GM21737 (cell line): ENCODE measurements around the gene MYO10.

Experiments used
- ATAC-seq: cut with Tn5 transposase; IDR thresholded peaks from one replicate; pipeline ENCODE4 v1.9.1; 2021; ENCODE audit warnings: mild to moderate bottlenecking, moderate library complexity; ENCODE audit not compliant: unreplicated experiment

MYO10 gene

DNA sequence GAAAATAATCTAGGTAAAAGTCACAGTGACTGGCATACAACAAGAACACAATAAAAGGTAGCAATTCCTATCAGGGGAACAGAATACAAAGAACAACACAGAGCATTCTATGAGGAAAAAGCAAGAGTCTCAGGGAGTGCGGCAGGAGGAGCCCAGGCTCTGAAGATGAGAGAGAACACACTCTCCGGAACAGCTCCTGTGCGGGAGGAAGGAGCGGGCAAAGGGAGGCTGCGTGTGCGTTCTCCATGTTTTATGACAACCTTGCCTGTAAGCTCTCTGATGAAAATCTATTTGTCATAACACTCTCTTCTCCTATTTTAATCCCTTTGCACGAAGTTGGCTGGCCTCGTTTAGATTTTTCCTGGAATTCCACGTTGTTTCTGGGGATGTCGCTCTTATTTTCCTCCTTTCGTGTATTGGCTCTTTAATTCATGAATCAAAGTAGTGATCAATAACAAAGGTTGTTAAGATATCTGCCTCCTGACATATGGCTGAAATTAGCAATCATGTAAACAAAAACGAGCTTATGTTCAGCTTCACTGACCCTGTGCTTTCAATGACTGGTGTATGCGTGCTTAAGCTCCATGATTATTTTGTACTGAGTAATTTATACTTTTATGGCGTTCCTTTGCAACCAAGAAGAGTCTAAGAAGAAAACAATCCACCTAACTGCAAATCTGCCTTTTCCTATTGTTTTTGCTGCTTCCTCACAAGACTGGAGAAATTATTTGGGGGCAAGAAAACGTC lies 109.5 kb downstream of the MYO10 start:
- ATAC-seq, result no peak

DNA sequence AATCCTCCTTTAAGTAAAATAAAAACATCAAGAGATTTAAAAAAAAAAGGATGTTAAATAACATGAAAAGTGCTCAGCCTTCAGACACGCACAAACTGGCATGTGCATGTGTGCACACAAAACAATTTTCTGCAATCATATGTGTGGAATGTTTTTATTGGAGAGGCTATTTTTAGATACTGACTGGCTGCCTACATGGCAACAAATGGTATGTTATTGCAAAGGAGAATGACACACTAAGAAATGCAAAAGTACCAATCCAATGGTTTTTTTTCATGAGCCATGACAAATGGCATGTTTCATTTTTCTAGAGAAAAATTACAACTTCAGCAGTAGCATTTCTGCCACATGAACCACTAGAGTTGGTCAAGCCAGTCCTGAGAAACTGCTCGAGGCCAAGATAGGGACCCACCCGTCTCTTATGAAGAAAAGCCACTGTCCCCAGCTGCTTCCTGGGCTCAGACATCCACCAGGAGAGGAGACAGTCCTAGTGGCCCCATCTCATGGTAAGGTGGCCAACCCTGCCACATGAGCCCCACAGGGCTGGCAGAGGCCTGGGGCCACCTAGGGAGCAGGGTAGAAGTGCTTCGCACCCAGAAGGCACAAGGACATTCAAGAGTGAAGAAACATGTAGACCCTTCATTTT lies 116.4 kb downstream of the MYO10 start:
- ATAC-seq, result no peak

DNA sequence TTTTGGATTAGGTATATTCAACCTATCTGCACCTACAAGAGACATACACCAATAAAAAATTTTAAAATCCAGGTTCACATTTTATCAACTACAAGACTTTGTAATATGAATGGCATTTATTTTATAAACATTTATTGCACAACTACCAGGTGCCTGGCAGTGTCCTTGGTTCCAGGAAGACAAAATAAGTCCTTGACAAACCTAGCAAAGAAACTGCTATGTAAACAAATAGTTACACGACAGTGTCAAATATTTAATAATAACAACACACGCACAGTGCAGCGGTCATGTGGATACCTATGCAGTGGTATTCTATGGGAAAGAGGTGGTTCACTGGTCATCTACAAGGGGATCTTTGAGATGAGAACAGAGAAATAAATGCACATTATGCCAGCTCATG lies 120.7 kb downstream of the MYO10 start:
- no peak for ATAC-seq

DNA sequence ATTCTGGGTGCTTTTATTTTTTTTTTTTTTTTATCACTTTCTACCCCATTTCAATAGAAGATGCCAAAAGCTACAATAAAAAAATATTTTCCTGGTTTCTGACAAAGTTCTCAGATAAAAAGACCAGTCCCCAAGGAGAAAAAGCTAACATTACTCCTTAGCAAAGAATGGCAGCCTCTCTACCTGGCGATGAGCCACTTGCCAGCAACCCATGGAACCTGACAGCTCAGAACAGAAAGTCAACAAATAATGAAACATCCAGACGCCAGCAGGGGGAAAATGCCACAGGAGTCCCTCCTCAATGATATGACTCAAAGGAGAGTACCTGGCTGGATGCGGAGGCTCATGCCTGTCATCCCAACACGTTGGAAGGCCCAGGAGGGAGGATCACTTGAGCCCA lies 123.2 kb downstream of the MYO10 start:
- ATAC-seq, result no peak

DNA sequence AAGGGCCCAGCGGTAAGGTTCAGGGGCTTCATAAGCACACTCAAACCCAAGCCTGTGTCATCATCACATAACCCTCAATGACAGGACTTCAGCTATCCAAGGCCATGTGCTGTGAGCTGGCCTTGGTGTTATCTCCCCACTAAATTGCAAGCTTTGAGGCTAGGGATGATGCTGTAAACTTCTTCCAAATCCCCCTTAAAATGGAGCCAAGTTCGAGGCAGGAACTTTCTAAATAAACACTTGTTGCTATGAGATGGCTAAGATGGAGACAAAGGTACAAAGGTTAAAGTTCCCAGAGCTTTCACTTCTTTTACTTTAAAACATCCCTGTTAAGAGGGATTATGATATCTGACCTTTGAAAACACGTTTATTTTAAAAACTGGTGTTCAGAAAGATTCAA lies 123.6 kb downstream of the MYO10 start:
- no peak for ATAC-seq

DNA sequence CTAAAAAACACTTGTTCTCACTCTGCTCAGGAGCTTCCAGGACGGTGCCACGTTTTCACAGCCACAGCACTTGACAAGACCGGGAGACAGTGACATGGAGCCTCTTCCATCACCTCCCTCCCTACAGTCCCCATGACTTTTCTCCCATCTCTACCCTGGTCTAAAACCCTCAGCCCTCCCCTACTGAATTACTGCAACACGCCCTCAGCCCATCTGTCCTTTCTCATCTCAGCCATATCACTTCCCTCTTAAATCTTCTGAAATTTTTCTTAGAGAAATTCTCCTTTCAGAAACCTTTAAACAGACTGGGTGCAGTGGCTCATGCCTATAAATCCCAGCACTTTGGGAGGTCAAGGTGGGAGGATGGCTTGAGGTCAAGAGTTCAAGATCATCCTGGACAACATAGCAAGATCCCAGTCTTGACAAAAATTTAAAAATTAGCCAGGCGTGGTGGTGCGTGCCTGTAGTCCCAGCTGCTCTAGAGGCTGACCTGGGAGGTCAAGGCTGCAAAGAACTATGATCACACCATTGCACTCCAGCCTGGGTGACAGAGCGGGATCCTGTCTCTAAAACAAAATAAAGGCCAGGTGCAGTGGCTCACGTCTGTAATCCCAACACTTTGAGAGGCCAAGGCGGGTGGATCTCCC lies 125.8 kb downstream of the MYO10 start:
- no peak for ATAC-seq

DNA sequence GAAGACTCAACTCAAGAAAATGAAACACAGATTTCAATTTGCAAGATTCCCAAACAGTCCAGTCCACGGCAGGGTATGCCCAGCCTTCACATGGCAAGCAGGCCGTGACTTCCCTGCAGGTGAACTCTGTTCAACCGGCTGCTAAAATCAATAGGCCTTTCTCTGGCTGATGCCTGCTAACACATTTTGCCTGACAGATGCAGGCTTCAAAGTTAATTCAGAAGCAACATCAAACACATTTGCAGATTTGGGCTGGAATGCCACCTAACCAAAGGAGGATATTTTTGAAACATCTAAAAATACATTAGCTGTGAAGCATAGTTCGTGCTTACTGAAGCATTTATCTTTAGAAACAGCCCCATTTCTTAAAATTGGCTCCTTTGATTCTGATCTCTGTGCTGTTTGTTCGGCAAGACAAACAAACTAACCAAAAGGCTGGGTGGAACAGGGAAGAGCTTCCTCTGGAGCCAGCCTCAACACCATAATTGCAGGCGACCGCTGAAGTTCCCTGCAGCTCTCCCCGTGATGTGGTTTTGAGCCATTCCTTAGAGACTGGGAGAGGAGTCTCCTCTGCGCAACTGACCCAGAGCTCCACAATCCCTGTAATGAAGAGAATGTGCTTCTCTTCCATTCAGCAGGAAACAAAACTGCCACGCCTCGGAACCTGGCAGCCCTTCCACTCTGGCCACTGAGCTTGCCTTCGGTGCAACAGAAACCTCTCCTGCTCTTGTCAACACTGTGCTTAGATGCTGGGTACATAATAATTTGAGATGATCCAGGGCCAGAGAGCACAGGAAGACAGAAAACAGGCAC lies 126.5 kb downstream of the MYO10 start:
- ATAC-seq, result no peak

DNA sequence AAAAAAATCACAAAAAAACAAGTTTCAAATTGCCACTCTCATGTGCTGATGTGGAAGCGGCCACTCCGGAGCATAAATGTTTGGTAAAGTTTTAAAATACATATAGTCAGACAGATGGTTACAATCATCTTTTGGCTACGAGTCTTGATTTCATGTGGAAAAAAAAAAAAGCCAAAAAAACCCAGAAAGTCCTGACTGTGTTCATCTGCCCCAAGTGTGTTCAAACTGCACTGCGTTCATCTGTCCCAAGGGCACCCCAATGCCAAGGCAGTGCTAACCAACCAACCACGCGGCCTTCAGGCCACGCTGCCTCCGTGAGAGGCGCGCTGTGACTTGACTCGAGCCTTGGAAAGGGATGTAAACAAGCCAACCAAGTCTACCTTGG lies 127.1 kb downstream of the MYO10 start:
- ATAC-seq, result no peak

DNA sequence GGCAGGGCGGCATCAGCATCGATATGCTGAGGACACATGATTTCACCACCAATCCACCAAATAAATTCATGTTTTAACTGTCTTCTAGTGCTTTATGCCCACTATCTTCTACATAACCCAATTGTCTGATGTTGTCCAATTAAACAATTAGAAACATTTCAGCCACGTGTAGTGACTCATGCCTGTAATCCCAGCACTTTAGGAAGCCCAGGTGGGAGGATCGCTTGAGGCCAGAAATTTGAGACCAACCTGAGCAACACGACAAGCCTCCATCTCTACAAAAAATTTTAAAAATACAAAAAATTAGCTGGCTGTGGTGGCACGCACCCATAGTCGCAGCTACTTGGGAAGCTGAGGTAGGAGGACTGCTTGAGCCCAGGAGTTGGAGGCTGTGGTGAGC lies 128.1 kb downstream of the MYO10 start:
- ATAC-seq, result no peak

DNA sequence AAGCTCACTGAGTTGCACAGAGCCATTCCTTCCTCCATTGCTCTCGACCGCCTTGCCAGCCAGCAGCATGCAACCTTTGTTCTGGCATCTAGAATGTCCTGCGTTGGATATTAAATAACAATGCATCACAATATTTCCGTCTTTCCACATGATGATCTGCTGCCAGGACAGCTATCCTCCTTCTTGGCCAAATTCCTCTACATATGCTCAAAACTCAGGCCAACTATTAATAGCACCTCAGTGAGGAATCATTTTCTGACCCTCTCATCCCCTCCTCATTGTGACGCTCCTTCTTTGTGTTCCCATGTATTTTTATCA lies 128.6 kb downstream of the MYO10 start:
- ATAC-seq, result no peak

DNA sequence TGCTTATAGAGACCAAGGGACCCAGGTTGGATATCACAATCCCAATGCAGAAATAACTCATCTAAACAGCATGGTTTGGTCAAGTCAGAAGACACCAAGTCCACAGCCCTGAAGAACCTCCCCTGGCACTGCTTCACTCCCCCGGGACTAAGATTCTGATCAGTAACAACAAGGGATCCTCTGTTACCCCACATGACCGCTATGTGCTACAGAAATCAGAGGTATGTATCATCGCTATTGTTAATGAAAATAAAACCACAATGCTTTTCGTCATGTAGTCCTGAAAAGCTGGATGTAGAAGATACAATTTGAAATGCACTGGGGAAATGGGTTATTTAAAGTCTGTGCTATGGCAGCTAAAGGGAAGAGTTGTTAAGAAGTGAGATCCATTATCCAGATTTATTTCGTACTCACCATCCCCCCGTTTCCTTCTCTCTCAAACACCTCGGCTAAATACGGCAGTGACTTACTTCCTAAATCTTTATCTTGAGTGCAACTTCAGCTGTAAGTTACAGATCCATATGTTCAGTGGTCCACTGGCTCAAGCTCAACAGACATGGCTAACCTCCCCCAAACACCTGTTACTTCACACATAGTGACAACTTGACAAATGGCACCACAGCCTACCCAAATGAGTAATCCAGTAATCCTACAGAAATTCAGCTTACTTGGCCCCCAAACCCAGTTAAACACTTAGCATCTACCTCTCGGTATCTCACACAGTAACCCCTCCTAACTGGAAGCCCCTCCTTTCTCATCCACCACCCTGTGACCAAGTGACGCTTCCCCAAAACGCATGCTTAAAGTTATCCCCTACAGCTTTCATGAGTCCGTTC lies 129.2 kb downstream of the MYO10 start:
- no peak for ATAC-seq

DNA sequence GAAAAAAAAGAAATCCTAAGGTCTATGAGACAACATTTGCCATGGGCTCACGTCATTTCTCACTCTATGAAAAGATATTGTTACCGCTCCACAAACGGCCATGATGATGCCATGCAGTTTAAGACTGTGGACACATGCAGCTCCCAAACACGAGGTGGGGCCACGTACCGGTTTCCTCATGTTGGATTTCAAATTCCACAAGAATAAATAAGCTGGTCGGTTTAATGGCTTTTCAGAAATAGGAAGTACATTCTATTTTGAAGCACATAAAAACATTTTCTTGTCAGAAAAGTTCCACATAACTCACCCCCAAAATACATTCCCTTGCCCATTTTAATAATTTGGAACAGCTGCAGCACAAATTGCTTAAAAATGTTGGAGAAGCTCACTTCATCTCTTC lies 130.6 kb downstream of the MYO10 start:
- no peak for ATAC-seq

DNA sequence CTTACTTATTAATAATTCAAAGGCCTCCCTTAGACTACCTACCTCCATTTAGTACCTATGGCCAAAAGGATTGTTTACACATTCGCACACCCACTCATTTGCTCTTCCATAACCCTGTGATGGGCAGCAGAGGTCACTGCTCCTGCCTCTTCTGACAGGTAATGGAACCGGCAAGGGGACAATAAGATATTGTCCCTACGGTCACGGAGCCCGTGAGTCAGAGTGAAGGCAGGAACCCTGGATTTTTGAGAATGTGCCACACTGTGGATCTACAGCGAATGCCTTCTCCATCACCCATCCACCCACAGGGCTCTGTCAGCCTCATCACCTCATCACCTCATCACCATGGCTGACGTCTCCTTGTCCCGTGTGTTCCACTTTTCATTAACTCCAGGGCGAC lies 132.3 kb downstream of the MYO10 start:
- no peak for ATAC-seq

DNA sequence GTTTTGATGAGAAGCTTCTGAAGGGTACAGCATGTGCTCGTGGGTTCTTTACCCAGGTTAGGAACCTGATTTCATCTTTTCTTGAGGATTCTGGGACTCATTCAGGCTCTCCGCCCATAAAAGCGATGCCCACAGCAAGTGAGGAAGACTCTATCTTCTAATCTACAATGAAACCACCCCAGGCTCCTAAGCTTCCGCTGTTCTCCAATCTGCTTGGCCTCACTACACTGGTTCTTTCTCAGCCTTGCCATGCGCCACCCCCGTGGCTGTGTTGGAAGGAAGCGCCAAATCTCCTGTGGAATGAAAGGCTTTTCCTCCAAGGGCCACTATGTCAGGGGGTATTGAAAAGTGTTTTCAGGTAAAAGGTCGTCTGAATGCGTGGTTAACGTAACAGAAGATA lies 135.6 kb downstream of the MYO10 start:
- ATAC-seq, result no peak

DNA sequence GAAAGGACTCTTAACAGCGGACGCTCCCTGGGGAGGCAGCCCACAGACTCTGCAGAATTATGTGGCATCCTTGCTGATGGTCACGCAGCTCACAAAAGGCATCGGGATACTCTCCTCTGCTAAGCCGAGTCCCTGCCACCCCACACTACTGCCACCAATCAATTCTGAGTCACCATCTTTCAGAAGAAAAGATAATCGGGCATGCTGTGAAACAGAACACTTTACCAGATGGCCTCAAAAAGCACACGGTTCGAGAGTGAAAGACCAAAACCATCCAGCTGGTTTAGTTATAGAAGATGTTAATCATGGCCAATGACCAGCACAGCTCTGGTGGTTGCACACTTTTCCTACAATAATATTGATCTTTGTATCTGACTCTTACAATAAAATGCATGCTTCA lies 136.3 kb downstream of the MYO10 start:
- ATAC-seq, result no peak

DNA sequence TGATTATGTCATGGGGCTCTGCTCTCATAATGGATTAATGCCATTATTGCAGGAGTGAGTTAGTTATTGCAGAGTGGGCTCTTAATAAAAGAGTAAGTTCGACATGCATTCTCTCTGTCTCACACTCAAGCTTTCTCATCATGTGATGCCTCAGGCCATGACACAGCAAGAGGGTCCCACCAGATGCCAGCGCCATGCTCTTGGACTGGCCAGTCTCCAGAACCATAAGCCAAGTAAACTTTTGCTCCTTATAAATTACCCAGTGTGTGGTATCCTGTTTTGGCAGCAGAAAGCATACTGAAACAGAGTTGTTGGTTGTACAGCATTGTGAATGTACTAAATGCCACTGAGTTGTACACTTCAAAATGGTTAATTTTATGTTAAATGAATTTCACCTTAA lies 138.1 kb downstream of the MYO10 start:
- no peak for ATAC-seq

DNA sequence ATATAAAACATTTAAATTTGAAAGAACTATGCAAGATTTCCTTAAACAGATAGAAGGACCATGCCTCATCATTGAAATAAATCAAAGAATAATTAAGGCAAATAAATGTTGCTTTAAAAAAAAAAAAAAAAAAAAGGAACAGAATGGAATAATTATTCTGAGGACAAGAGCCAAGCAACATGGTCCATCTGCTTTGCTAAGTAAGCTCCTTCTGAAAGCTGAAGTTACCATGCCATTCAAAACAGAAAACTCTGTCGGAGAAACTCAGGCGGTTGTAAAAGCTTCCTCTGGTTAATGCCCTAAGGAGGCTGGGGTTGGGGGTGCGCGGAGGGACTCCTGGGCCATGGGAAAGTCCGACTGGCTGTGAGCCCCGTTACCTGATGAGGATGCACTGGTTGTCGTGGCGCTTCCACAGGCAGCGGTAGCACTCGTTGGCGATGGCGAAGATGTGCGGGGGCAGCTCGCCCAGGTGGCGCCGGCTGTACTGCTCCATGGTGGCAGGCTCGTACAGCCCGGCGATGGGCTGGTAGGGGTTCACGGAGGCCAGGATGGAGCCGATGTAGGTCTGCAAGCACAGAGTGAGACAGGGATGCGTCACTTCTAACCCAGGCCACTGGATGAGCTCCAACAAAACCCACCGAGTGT lies 141.7 kb downstream of the MYO10 start:
- ATAC-seq, result no peak

DNA sequence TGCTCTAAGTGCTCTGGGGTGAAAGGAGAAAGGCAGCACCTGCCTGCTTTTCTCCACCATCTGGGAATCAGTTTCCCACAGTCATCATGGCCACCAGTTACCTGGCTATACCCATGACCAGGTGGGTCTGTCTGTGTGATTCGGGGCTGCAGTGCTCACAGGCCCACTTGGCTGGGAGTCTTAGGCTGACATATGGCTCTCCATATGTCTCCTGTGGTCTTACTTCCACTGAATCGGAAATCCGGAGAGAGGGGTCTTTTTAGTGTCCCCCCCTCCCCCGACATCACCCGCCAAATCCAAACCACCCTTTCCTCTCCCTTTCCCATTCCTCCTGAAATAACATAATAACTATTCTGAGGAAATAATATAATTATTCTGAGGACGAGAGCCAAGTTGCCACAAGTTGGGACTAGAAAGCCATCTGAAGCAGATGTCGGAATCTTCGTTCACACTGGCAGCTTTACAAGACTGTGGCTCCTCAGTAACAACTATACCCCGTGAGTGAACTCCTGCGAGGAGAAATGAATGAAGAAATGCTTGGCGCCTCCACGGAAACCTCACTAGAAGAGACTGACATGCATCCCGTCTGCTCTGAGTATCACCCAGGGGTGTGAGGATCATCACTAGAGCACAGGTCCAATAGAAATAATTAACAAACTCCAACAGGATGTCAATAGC lies 143.4 kb downstream of the MYO10 start:
- no peak for ATAC-seq

DNA sequence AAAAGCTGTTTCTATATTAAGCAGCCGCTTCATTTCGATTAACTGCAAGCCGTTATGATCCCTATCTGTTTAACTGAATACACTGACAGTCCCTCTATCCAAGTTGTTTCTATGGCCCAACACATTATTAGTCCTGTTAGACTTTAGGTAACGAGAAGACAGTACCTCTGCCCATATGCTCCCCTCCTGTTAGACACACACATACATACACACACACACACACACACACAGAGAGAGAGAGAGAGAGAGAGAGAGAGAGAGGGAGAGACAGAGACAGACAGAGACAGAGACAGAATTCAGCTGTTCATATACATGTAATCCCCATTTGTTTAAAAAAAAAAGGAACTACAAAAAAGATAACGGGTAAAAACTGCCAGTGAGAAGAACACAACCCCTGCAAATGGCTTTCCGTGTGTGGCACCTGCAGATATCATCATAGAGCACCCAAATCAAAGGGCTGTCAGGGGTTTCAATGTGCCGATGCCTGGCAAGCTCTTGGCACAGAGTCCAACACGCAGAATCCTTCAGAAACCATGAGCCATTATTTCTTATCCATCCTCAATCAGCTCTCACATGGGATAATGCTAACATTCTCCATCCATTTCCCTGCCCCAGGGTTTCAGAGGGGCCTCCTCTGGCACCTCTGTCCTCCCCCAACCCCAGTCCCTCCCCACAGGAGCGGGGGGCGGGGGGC lies 144.0 kb downstream of the MYO10 start:
- ATAC-seq, result no peak
